GM12801 (cell line): ENCODE results near the gene MYLK3.

Source experiments
- CTCF ChIP-seq: IDR thresholded peaks from one replicate; pipeline ENCODE4 v1.5.1; 2011; ENCODE audit warnings: control low read depth; ENCODE audit not compliant: insufficient read length; ENCODE audit errors: extremely low read depth

MYLK3 gene

GRCh38 chr16:46757339-46758050, 9.4 kb upstream of the MYLK3 start:
- TF ChIP-seq CTCF = no peak

- no peak for TF ChIP-seq CTCF
These were observed 8.6 kb upstream of the MYLK3 start for GRCh38 chr16:46756772-46757171.

- TF ChIP-seq CTCF = no peak
These were observed 4.9 kb upstream of the MYLK3 start for GRCh38 chr16:46753015-46753414.

GRCh38 chr16:46751381-46751780, 3.2 kb upstream of the MYLK3 start:
- no peak for TF ChIP-seq CTCF

GRCh38 chr16:46748775-46749705, 896 bp upstream of the MYLK3 start:
- TF ChIP-seq CTCF = no peak

- TF ChIP-seq CTCF = no peak
These were observed 1.0 kb downstream of the MYLK3 start for GRCh38 chr16:46746821-46747776.
